Urinary bladder (tissue), 4 donors: ENCODE measurements around the gene TBC1D10B. TPM values are rescaled to one million over a fixed set of nuclear protein-coding genes. Genes with fewer than 3 reads are reported as not detected.

ENCODE experiments used
- DNase-seq: peaks from one replicate; pipeline ENCODE4 v3.0.0-alpha.2; 2015; ENCODE audit errors: extremely low spot score
- H3K27ac ChIP-seq: one replicate; pipeline ENCODE4 v1.5.1; 2013; ENCODE audit warnings: low read depth, mild to moderate bottlenecking, moderate library complexity
- H3K36me3 ChIP-seq: one replicate; pipeline ENCODE4 v1.6.1; 2013; ENCODE audit warnings: mild to moderate bottlenecking, moderate library complexity; ENCODE audit not compliant: insufficient read depth
- H3K4me1 ChIP-seq: one replicate; pipeline ENCODE4 v1.6.1; 2013; ENCODE audit warnings: mild to moderate bottlenecking, moderate library complexity; ENCODE audit not compliant: insufficient read depth
- H3K4me3 ChIP-seq: one replicate; pipeline ENCODE4 v1.5.1; 2013; ENCODE audit warnings: low read depth, low read length
- WGBS: extraction: QIAGEN DNeasy Blood & Tissue Kit; methylation state at CpG from one replicate; pipeline ENCODE4 v1.1.7; 2013; 5-methylcytosine and 5-hydroxymethylcytosine counted together
- polyA plus RNA-seq: library from polyadenylated mRNA; stranded (reverse); fragments of 200-250 nt; gene quantifications from one replicate; pipeline ENCODE4 v1.2.3, GENCODE V29; 2013
- total RNA-seq: library from RNA; depleted of rRNA; stranded (reverse); fragments of >200 nt; gene quantifications from one replicate; pipeline ENCODE4 v1.2.3, GENCODE V29; 2014
- donor health status: healthy with polysubstance abuse.
- donor health status: healthy.

The TBC1D10B gene, protein sequence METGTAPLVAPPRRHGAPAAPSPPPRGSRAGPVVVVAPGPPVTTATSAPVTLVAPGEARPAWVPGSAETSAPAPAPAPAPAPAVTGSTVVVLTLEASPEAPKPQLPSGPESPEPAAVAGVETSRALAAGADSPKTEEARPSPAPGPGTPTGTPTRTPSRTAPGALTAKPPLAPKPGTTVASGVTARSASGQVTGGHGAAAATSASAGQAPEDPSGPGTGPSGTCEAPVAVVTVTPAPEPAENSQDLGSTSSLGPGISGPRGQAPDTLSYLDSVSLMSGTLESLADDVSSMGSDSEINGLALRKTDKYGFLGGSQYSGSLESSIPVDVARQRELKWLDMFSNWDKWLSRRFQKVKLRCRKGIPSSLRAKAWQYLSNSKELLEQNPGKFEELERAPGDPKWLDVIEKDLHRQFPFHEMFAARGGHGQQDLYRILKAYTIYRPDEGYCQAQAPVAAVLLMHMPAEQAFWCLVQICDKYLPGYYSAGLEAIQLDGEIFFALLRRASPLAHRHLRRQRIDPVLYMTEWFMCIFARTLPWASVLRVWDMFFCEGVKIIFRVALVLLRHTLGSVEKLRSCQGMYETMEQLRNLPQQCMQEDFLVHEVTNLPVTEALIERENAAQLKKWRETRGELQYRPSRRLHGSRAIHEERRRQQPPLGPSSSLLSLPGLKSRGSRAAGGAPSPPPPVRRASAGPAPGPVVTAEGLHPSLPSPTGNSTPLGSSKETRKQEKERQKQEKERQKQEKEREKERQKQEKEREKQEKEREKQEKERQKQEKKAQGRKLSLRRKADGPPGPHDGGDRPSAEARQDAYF
- 18.9 TPM for total RNA-seq
- polyA plus RNA-seq: 29.5 TPM

DNA sequence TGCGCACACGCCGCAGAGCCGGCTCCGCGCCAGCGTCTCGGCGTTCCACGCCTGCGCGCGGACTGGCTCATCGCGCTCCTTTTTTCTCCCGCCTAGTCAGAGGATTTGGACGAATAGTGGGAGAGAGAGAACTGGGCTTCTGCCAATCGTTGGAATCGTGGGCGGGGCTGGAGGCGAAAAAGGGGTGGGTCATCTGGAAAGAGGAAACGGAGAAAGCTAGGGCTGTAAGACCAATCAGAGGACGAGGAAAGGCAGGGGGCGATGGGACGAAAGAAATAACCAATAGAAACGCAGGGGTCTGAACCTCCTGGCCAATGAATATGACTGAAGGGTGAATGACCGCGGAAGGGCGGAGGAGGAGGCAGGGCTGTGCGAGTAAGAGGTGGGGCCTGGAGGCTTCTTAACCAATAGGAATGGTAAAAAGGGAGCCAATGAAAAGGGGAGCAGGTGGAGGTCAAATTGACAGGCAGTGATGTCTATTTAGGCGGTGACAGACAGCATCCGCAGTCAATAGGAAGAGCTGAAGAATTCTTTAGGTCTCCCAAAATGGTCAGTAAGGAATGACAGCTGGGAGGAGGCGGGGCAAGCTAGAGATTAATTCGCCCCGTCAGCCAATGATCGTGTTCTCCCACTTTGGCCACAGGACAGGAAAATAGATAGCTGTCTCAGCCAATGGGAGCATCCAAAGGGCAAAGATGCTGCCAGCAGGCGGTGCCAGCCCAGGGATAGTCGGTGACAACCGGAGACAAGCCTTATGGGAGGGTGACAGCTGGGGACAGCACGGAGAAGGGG lies at the start of gene TBC1D10B:
TBC1D10B (minus strand) TSS at position 39 of the 792 bp plus-strand sequence. CDS start 311 bp downstream, outside the sequence.
- Histone ChIP-seq H3K36me3 (no peaks in the 10 kb centered on the region), H3K4me1 (no peaks in the 10 kb centered on the region), H3K27ac (peak within 1 kb of the TSS; percentile 66), H3K4me3 (peak within 1 kb of the TSS; percentile 94)
- peak; percentile 100 for DNase-seq
- WGBS: under 1% methylated on average over 40 of the region's 40 CpGs

DNA sequence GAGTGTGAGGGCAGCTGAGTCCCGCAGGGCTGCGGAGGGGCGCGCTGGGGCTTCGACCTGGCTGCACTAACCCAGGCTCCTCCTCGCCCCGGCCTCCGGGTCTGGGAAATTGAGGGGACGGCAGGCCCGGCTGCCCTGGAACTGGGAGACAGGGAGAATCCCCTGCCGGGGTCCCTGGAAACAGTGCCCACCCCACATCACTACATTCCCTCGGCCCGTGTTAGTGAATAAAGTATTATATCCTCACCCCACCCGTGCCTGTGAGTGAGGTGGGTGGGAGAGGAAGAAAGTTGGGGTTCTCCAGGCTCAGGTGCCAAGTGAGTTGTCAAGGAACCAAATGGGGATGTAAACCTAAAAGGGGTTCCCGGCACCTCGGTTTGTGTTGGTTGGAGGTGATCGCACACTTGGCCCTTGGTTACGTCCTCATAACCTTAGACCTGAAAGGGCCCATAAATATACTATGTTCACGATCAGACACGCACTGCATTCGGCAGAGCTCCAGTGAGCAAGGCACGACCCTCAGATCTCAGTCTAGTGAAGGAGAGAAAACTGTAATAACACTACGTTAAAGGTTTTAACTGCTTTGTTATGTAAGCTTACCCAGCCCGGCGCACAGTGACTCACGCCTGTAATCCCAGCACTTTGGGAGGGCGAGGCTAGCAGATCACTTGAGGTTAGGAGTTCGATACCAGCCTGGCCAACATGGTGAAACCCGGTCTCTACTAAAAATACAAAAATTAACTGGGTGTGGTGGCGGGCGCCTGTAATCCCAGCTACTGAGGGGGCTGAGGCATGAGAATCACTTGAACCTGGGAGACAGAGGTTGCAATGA lies 48.3 kb upstream of the TBC1D10B start:
- H3K27ac ChIP-seq: peak overlapping the region; percentile 65
- WGBS: 61% methylated on average over 31 of the region's 31 CpGs
- no peak for DNase-seq

DNA sequence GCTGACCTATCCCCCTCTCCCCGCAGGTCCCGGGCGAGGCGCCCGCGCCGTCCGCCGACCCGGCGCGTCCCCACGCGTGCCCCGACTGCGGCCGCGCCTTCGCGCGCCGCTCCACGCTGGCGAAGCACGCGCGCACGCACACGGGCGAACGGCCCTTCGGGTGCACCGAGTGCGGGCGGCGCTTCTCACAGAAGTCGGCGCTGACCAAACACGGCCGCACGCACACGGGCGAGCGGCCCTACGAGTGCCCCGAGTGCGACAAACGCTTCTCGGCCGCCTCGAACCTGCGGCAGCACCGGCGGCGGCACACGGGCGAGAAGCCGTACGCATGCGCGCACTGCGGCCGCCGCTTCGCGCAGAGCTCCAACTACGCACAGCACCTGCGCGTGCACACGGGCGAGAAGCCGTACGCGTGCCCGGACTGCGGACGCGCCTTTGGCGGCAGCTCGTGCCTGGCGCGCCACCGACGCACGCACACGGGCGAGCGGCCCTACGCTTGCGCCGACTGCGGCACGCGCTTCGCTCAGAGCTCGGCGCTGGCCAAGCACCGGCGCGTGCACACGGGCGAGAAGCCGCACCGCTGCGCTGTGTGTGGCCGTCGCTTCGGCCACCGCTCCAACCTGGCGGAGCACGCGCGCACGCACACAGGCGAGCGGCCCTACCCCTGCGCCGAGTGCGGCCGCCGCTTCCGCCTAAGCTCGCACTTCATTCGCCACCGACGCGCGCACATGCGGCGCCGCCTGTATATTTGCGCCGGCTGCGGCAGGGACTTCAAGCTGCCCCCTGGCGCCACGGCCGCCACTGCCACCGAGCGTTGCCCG lies 47.4 kb upstream of the TBC1D10B start:
- no peak for DNase-seq
- Histone ChIP-seq H3K4me1 (no peaks in the 10 kb centered on the region), H3K36me3 (no peaks in the 10 kb centered on the region), H3K4me3 (peak overlapping the region; percentile 67), H3K27ac (peak overlapping the region; percentile 65)
- 1% methylated on average over 140 of the region's 140 CpGs for WGBS

More for the DNA sequence above, 48.3 kb upstream of the TBC1D10B start:
- Histone ChIP-seq H3K4me3 (peak overlapping the region; percentile 67), H3K36me3 (no peaks in the 10 kb centered on the region), H3K4me1 (no peaks in the 10 kb centered on the region)

DNA sequence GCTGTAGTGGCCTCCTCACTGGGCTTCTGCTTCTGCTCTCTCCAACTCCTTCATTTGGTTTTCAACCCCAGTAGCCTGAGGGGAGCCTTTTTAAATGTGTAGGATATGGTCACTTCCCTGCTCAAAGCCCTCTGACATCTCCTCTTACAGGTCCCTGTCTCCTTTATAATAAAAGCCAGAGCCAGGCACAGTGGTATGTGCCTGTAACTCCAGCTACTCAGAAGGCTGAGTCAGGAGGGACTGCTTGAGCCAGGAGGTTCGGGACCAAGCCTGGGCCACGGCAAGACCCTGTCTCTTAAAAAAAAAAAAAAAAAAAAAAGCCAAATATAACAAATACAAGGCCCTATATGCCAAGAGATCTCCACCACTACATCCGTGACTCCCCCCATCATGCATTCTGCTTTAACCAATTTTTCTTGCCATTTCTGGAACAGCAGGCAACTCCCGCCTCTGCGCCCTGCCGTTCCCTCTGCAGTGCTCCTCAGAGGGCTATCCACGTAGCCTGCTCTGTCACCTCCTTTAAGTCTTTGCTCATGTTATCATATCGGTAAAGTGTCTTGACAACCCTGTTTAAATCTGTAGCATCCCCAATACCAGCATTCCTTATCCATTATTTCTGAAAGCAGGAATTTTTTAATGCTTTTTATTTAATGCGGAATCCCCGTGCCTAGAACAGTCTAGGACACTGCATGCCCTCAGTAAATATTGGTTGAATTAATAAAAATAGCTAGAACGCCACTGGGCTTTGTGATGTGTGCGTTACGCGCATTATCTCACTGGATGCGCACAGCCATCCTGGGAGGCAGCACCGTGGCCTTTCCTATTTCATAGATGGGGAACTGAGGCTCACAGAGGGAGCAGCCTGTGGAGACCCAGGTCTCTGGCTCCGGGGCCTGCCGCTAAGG lies 46.6 kb upstream of the TBC1D10B start:
- peak overlapping the region; percentile 60 for H3K27ac ChIP-seq
- no peak for DNase-seq
- no peaks in the 10 kb centered on the region for H3K4me1 ChIP-seq
- H3K36me3 ChIP-seq: no peaks in the 10 kb centered on the region
- peak overlapping the region; percentile 67 for H3K4me3 ChIP-seq
- 61% methylated on average over 18 of the region's 18 CpGs for WGBS

DNA sequence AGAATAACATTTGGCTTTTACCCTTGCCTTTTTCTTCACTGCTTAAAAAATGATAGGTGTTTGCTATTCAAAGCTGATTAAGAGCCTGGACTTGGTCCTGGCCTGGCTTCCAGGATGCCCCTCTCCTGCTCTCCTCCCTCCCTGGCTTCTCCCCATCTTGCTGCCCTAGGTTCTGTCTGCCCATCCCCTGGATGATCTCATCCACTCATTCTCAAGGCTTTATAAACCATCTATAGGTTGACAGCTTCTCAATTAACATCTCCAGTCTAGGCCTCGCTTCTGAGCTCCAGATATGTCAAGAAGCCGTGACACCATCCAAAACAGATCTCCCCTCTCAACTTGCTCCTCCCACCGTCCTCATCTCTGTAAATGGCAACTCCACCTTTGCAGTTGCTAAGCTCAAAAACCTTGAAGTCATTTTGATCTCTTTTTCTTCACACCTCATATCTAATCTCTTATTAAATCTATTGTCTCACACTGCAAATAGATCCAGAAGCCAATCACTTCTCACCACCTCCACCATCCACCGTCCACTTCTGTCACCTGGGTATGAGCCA lies 45.8 kb upstream of the TBC1D10B start:
- 89% methylated on average over 4 of the region's 4 CpGs for WGBS
- no peak overlapping the region for H3K4me3 ChIP-seq
- no peak for DNase-seq
- no peak overlapping the region for H3K27ac ChIP-seq
- H3K36me3 ChIP-seq: no peaks in the 10 kb centered on the region
- H3K4me1 ChIP-seq: no peaks in the 10 kb centered on the region

DNA sequence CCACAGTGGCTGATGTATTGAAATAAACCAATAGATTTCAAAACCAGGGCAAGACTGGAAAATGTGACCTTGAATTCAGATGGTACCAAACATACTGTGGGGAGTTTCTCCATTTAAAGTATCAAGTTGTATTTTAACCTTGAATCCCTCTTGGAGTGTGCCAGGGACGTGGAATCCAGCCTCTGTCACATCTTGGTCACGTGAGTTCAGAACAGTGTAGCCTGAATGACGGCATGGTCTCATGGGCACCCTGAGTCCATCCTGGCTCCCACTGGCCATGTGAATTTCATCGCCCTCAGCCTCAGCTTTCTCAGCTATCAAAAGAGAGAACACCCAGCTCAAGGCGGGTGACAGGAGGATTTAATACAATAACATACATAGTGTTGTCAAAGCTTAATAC lies 43.9 kb upstream of the TBC1D10B start:
- WGBS: 87% methylated on average over 5 of the region's 5 CpGs

DNA sequence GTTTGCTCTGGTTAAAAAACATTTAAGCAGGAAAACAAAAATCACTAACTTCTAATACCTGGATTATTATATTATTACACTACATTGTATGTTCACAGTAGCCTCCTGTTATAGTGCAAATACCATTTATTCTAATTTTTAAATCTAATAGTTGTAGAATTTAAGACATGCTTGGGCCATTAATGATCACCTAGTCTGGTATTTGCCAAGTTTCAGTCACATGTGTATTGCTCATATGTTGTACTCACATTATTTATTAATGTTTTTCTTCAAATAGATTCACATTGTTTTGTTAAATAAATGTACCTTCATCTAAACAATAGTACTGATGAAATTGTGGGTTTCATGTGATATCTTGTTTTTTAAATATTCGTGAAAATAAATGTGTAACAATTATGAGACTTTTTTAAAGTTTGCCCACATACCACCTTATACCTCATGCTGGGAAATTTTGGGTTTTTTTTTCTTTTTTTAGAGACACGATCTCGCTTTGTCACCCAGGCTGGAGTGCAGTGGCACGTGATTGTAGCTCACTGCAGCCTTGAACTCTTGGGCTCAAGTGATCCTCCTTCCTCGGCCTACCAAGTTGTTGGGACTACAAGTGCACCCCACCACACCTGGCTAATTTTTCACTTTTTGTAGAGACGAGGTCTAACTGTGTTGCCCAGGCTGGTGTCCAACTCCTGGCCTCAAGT lies 43.0 kb upstream of the TBC1D10B start:
- H3K4me1 ChIP-seq: no peaks in the 10 kb centered on the region
- no peak for DNase-seq
- no peak overlapping the region for H3K27ac ChIP-seq
- H3K36me3 ChIP-seq: no peaks in the 10 kb centered on the region
- WGBS: 87% methylated on average over 6 of the region's 6 CpGs
- H3K4me3 ChIP-seq: no peak overlapping the region

More for the DNA sequence above, 43.9 kb upstream of the TBC1D10B start:
- Histone ChIP-seq H3K4me1 (no peaks in the 10 kb centered on the region), H3K36me3 (no peaks in the 10 kb centered on the region), H3K27ac (no peak overlapping the region), H3K4me3 (no peak overlapping the region)
- no peak for DNase-seq

DNA sequence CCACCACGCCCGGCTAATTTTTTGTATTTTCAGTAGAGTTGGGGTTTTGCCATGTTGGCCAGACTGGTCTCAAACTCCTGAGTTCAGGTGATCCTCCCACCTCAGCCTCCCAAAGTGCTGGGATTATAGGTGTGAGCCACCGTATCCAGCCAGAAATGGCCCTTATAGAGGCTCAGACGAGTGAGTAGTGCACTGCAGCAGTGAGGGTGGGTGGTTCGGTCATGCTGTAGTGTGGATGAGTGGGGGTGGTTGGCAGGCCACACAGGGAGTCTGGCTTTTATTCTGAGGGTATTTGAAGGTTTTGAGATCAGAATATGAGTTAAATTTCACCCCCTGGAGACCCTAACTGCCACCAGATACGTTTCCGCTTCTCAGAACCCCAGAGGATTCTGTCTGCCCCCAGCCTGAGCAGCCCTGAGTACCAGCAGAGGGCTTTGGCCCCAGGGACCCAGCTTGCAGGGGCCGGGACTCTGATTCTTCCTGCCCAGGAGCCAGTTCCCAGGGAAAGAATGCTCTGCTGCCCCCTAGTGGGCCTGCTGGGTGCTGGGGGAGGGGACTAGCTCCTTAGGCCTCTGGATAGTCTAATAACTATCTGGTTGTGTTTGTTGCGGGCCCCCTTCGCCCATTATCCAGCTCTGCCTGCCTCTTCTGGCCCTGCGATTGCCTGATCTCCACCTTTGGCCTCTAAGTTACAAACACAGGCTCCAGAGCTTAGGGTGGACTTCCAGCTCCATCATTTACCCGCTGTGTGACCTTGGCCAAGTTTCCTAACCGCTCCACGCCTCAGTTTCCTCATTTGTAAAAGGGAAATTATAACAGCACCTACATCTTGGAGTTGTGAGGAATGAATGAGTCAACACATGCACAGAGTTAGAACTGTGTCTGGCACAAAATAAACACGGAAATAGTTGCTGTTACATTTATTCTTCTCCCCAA lies 39.1 kb upstream of the TBC1D10B start:
- DNase-seq: no peak
- WGBS: 42% methylated on average over 15 of the region's 15 CpGs
- no peaks in the 10 kb centered on the region for H3K4me1 ChIP-seq
- no peaks in the 10 kb centered on the region for H3K36me3 ChIP-seq
- no peak overlapping the region for H3K27ac ChIP-seq
- no peak overlapping the region for H3K4me3 ChIP-seq

DNA sequence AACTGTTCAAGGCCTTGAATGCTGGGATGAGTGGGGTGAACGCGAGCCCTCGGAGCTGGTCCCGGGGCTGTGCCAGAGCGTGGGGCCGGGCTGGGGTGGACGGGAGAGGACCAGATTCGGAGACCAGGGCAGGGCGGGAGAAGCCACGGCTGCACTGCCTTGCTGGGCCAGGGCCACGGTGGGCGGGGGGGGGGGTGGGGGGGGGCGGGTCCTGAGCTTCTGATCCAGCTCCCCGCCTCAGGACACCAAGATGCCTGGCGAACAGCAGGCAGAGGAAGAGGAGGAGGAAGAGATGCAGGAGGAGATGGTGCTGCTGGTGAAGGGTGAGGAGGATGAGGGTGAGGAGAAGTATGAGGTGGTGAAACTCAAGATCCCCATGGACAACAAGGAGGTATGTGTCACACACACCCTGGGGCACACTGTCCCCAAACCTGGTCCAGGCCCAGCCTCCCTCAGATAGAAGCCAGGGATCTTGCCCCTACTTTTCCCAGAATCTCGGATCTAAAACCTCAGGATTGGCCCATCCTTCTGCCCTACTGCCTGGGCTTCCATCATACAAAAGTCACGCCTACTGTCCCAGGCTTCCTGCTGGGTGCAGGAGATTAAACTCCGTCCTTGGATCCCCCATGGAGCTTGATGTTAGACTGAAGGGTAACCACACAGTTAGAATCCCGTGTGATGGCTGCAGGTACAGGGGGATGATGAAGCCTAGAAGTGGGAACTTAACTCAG lies 37.7 kb upstream of the TBC1D10B start:
- WGBS: 13% methylated on average over 16 of the region's 19 CpGs
- H3K4me3 ChIP-seq: peak overlapping the region; percentile 83
- no peaks in the 10 kb centered on the region for H3K36me3 ChIP-seq
- DNase-seq: no peak
- peak overlapping the region; percentile 71 for H3K27ac ChIP-seq
- H3K4me1 ChIP-seq: no peaks in the 10 kb centered on the region
